Left renal cortex interstitium (tissue), 4 donors: ENCODE measurements around the gene KCNE2. TPM values are rescaled to one million over a fixed set of nuclear protein-coding genes. Genes with fewer than 3 reads are reported as not detected.
"Not testable (repeated sequence)": the region's sequence is repeated elsewhere in the genome, so short reads cannot be mapped to it uniquely, and the experiment has no call there.

Experiments
- DNase-seq, 4 donors: peaks; one replicate each; pipeline ENCODE4 v3.0.0-alpha.2; 2013; ENCODE audit warnings: low read depth in 4 of 4, low spot score in 2 of 4, missing footprints in 1 of 4
- polyA plus RNA-seq, 4 donors: library from polyadenylated mRNA; unstranded; fragments of 120-200 nt; gene quantifications; one replicate each; pipeline ENCODE4 v1.2.1, GENCODE V29; 2013; ENCODE audit not compliant: insufficient read length in 4 of 4

The KCNE2 gene
- polyA plus RNA-seq, 4 donors = 0.83 to 1.6 (median 1.4) TPM

GRCh38 chr21:34405686-34406085 lies 41.9 kb downstream of the KCNE2 start:
- not testable (repeated sequence) for DNase-seq

- DNase-seq = not testable (repeated sequence)
Observed at GRCh38 chr21:34406102-34406501, 42.3 kb downstream of the KCNE2 start.

- DNase-seq = not testable (repeated sequence)
Observed at GRCh38 chr21:34406676-34407075, 42.9 kb downstream of the KCNE2 start.

- not testable (repeated sequence) for DNase-seq
Observed at GRCh38 chr21:34407294-34407693, 43.5 kb downstream of the KCNE2 start.

- DNase-seq = not testable (repeated sequence)
Observed at GRCh38 chr21:34417448-34418077, 53.8 kb downstream of the KCNE2 start.

Other genes starting within 250 kb of the KCNE2 start
- gene SMIM11, start 11.5 kb downstream of the KCNE2 start, polyA plus RNA-seq = 10 to 100 TPM in 1 of 4 donors, 1 to 10 TPM in 3; 3.4 to 11.6 (median 6.0) TPM
- gene SMIM34, start 59.9 kb downstream of the KCNE2 start, polyA plus RNA-seq = under 1 TPM in 3 of 4 donors, not detected in 1; 0.14 to 0.85 (median 0.60) TPM
- 1 to 10 TPM in 1 of 4 donors, under 1 TPM in 3; 0.22 to 1.3 (median 0.48) TPM for gene KCNE1, start 148.2 kb downstream of the KCNE2 start, polyA plus RNA-seq